DMS79 treated with DMSO at 0.1 percent for 48 hours (cell line): ENCODE measurements around the gene COQ9.
A peak's percentile ranks its signal among the peaks of the same experiment; 100 is the strongest.
"Not testable (repeated sequence)": the region's sequence is repeated elsewhere in the genome, so short reads cannot be mapped to it uniquely, and the experiment has no call there.

Experiments
- DNase-seq: peaks from one replicate; lab custom pipeline; 2025; lab: John Stamatoyannopoulos, UW

The COQ9 gene

GRCh38 chr16:57427307-57427706 is 20.0 kb upstream of the COQ9 start:
- no peak for DNase-seq

GRCh38 chr16:57427824-57428223 is 19.5 kb upstream of the COQ9 start:
- DNase-seq, result no peak

- no peak for DNase-seq
These were observed 16.3 kb upstream of the COQ9 start for GRCh38 chr16:57430955-57431354.

- DNase-seq, result no peak
These were observed 14.8 kb upstream of the COQ9 start for GRCh38 chr16:57432505-57432904.

- no peak for DNase-seq
These were observed 14.3 kb upstream of the COQ9 start for GRCh38 chr16:57432989-57433388.

- DNase-seq, result no peak
These were observed 13.3 kb upstream of the COQ9 start for GRCh38 chr16:57434003-57434402.

GRCh38 chr16:57435838-57436237 is 11.4 kb upstream of the COQ9 start:
- DNase-seq, result no peak

- not testable (repeated sequence) for DNase-seq
These were observed 7.3 kb upstream of the COQ9 start for GRCh38 chr16:57439947-57440346.

GRCh38 chr16:57440551-57440950 is 6.7 kb upstream of the COQ9 start:
- not testable (repeated sequence) for DNase-seq

- DNase-seq, result no peak
These were observed 2.6 kb upstream of the COQ9 start for GRCh38 chr16:57444711-57445110.

GRCh38 chr16:57445510-57445909 is 1.8 kb upstream of the COQ9 start:
- no peak for DNase-seq

GRCh38 chr16:57446531-57447185 is 621 bp upstream of the COQ9 start:
- DNase-seq, result peak; percentile 32

- no peak for DNase-seq
These were observed 4.7 kb downstream of the COQ9 start for GRCh38 chr16:57452021-57452420.

GRCh38 chr16:57462209-57462977 is 15.1 kb downstream of the COQ9 start, which contains the start of gene POLR2C:
POLR2C (plus strand) TSS chr16:57462679; CDS start chr16:57462725, 46 bp downstream.
- peak; percentile 20 for DNase-seq

GRCh38 chr16:57462978-57463362 is 15.7 kb downstream of the COQ9 start:
- no peak for DNase-seq

- DNase-seq, result no peak
These were observed 17.2 kb downstream of the COQ9 start for GRCh38 chr16:57464523-57464922.

- no peak for DNase-seq
These were observed 21.1 kb downstream of the COQ9 start for GRCh38 chr16:57468346-57468745.

- no peak for DNase-seq
These were observed 21.8 kb downstream of the COQ9 start for GRCh38 chr16:57469046-57469445.

GRCh38 chr16:57469917-57470470 is 22.7 kb downstream of the COQ9 start:
- DNase-seq, result no peak

GRCh38 chr16:57470711-57471110 is 23.4 kb downstream of the COQ9 start:
- no peak for DNase-seq

GRCh38 chr16:57471209-57471608 is 23.9 kb downstream of the COQ9 start:
- DNase-seq, result no peak

GRCh38 chr16:57471852-57472664 is 24.8 kb downstream of the COQ9 start:
- no peak for DNase-seq
